Liver (tissue), 9 donors: ENCODE results near the gene DPYD. TPM values are rescaled to one million over a fixed set of nuclear protein-coding genes. Genes with fewer than 3 reads are reported as not detected.

Source experiments
- DNase-seq: peaks from one replicate; pipeline ENCODE4 v3.0.0-alpha.2; 2017; ENCODE audit warnings: low spot score
- H3K27ac ChIP-seq, 2 donors: one replicate each; pipeline ENCODE4 v1.7.0; 2013; ENCODE audit warnings: inconsistent platforms in 2 of 2, low read length in 2 of 2, control low read depth in 1 of 2, low read depth in 1 of 2, mild to moderate bottlenecking in 1 of 2
- H3K27me3 ChIP-seq, 4 donors: one replicate each; pipeline versions ENCODE4 v1.6.1 to v1.7.0; 2013; ENCODE audit warnings: low read length in 3 of 4, inconsistent platforms in 1 of 4, mild to moderate bottlenecking in 1 of 4, moderate library complexity in 1 of 4; ENCODE audit not compliant: control insufficient read depth in 4 of 4, insufficient read depth in 4 of 4
- H3K36me3 ChIP-seq, 4 donors: one replicate each; pipeline versions ENCODE4 v1.6.1 to v1.7.0; 2013; ENCODE audit warnings: low read length in 3 of 4, mild to moderate bottlenecking in 3 of 4, low read depth in 1 of 4, moderate library complexity in 1 of 4; ENCODE audit not compliant: control insufficient read depth in 4 of 4, insufficient read depth in 3 of 4
- H3K4me1 ChIP-seq, 4 donors: one replicate each; pipeline versions ENCODE4 v1.6.1 to v1.7.0; 2013; ENCODE audit warnings: low read length in 3 of 4, mild to moderate bottlenecking in 3 of 4, moderate library complexity in 1 of 4; ENCODE audit not compliant: control insufficient read depth in 4 of 4, insufficient read depth in 4 of 4
- H3K4me3 ChIP-seq, 3 donors: one replicate each; pipeline versions ENCODE4 v1.6.1 to v1.7.0; 2013; ENCODE audit warnings: low read length in 3 of 3, control low read depth in 1 of 3, low read depth in 1 of 3, mild to moderate bottlenecking in 1 of 3
- H3K9ac ChIP-seq, 2 donors: one replicate each; pipeline ENCODE4 v1.7.0; 2013; ENCODE audit warnings: low read length in 2 of 2, mild to moderate bottlenecking in 2 of 2, moderate library complexity in 2 of 2, control low read depth in 1 of 2, low read depth in 1 of 2
- H3K9me3 ChIP-seq, 4 donors: one replicate each; pipeline versions ENCODE4 v1.6.1 to v1.7.0; 2013; ENCODE audit warnings: low read length in 3 of 4; ENCODE audit not compliant: control insufficient read depth in 4 of 4
- EGR1 ChIP-seq, 2 donors: IDR thresholded peaks; 2 replicates each; pipeline ENCODE4 v1.6.1; 2016 to 2018; ENCODE audit warnings: antibody characterized with exemption in 2 of 2, low read depth in 2 of 2
- FOXA2 ChIP-seq: IDR thresholded peaks from 2 replicates; pipeline ENCODE4 v1.6.1; 2016; ENCODE audit warnings: antibody characterized with exemption
- HNF4A ChIP-seq, 2 donors: conservative IDR thresholded peaks; 2 replicates each; pipeline ENCODE4 v1.6.1; 2016; ENCODE audit warnings: antibody characterized with exemption in 2 of 2, mild to moderate bottlenecking in 2 of 2
- HNF4G ChIP-seq: IDR thresholded peaks from 2 replicates; pipeline ENCODE4 v1.6.1; 2016; ENCODE audit warnings: antibody characterized with exemption
- JUND ChIP-seq, 2 donors: IDR thresholded peaks; 2 replicates each; pipeline ENCODE4 v1.6.1; 2016; ENCODE audit warnings: antibody characterized with exemption in 2 of 2
- NR2F2 ChIP-seq: IDR thresholded peaks from 2 replicates; pipeline ENCODE4 v1.6.1; 2016; ENCODE audit warnings: antibody characterized with exemption
- RAD21 ChIP-seq, 2 donors: IDR thresholded peaks; 2 replicates each; pipeline ENCODE4 v1.6.1; 2016; ENCODE audit warnings: antibody characterized with exemption in 2 of 2, mild to moderate bottlenecking in 2 of 2
- RXRA ChIP-seq, 2 donors: IDR thresholded peaks; 2 replicates each; pipeline ENCODE4 v1.6.1; 2017 to 2018; ENCODE audit warnings: antibody characterized with exemption in 2 of 2, mild to moderate bottlenecking in 1 of 2
- SP1 ChIP-seq: IDR thresholded peaks from 2 replicates; pipeline ENCODE4 v1.6.1; 2018; ENCODE audit warnings: antibody characterized with exemption, mild to moderate bottlenecking
- TAF1 ChIP-seq: conservative IDR thresholded peaks from 2 replicates; pipeline ENCODE4 v1.6.1; 2016; ENCODE audit warnings: antibody characterized with exemption, mild to moderate bottlenecking
- YY1 ChIP-seq: IDR thresholded peaks from 2 replicates; pipeline ENCODE4 v1.6.1; 2016; ENCODE audit warnings: antibody characterized with exemption, mild to moderate bottlenecking
- WGBS: extraction: QIAGEN DNeasy Blood & Tissue Kit; methylation state at CpG from one replicate; pipeline ENCODE4 v1.1.7; 2013; 5-methylcytosine and 5-hydroxymethylcytosine counted together
- polyA plus RNA-seq, 2 donors: library from polyadenylated mRNA; stranded (reverse) in 1 of 2; unstranded in 1 of 2; fragments of 200-250 nt in 1 of 2; fragments of >200 nt in 1 of 2; fragmentation: Nextera tagmentation in 1 of 2; extraction: Ambion mirVana in 1 of 2; gene quantifications; one replicate each; pipeline versions ENCODE4 v1.2.1 to v1.2.3, GENCODE V29; 2013 to 2015
- total RNA-seq, 2 donors: library from RNA; depleted of rRNA; stranded (reverse); fragments of >200 nt; gene quantifications; one replicate each; pipeline ENCODE4 v1.2.3, GENCODE V29; 2014
- TF ChIP-seq, protein P1 (sequence below): IDR thresholded peaks from 2 replicates; pipeline ENCODE4 v1.6.1; 2016; ENCODE audit warnings: antibody characterized with exemption
- TF ChIP-seq, protein P2 (sequence below): IDR thresholded peaks from 2 replicates; pipeline ENCODE4 v1.6.1; 2016; ENCODE audit warnings: antibody characterized with exemption, mild to moderate bottlenecking
- TF ChIP-seq, protein P3 (sequence below): IDR thresholded peaks from 2 replicates; pipeline ENCODE4 v1.6.1; 2016; ENCODE audit warnings: antibody characterized with exemption
- TF ChIP-seq, protein P4 (sequence below): IDR thresholded peaks from 2 replicates; pipeline ENCODE4 v1.6.1; 2016; ENCODE audit warnings: antibody characterized with exemption
- TF ChIP-seq, protein P5 (sequence below): fragments of 150-350 bp; IDR thresholded peaks from 2 replicates; pipeline ENCODE4 v1.5.1; 2017; ENCODE audit warnings: improper control_type of control experiment, low read depth, low read length; ENCODE audit not compliant: missing input control
- donor health status: healthy.
- donor health status: healthy.
- donor health status: healthy.
- donor health status: healthy.
- donor health status: healthy.

The DPYD gene
- total and polyA plus RNA-seq, 4 donors, result 16.2 to 142 (median 47.0) TPM

DNA sequence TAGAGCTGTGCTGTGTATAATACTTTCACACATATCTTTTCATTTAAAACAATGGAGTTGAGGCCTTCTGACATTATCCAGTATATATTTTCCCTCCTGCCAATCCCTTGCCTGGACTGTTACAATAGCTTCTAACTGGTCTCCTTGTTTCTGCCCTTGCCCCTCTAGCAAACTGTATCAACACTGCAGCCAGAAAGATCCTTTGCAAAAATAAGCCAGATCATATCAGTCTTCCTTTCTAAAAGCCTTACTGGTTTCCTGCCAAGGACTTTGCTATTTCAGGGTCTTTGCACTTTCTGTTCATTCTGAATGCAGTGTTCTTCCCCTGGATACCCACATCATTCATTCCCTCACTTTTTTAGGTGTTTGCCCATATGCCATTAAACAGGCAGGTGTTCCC, 829.2 kb downstream of the DPYD start:
- no peak overlapping the region for H3K4me3 ChIP-seq

DNA sequence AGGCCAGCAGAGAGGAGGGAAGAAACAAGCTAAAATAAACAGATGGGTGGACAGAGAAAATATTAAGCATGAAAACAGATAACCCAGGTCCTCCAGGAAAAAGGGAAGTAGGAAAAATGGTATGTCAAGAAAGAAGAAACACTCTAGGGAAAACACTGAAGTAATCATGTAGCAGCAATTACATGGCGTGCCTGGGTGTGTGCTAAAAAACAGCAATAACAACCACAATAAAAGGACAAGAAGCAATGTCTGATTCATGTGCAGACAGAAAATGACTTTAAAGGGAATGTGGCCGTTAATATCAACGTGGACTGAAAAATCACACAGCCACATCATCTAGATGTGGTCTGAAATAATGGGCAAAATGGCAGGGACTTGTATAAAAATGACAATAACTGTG, 829.6 kb downstream of the DPYD start:
- WGBS, result 82% methylated on average over 3 of the region's 3 CpGs
- DNase-seq, result no peak
- no peaks in the 10 kb centered on the region for H3K9me3 ChIP-seq
- no peak overlapping the region for H3K4me3 ChIP-seq
- H3K27ac ChIP-seq, result no peak overlapping the region
- H3K9ac ChIP-seq, result no peak overlapping the region
- peaks cover 0 to 3% (median 0%) of the 10 kb centered on the region in 4 donors for H3K36me3 ChIP-seq
- H3K4me1 ChIP-seq, result no peaks in the 10 kb centered on the region
- H3K27me3 ChIP-seq, result no peaks in the 10 kb centered on the region
- TF ChIP-seq, protein P1, sequence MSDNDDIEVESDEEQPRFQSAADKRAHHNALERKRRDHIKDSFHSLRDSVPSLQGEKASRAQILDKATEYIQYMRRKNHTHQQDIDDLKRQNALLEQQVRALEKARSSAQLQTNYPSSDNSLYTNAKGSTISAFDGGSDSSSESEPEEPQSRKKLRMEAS, result no peak
- TF ChIP-seq, protein P2, sequence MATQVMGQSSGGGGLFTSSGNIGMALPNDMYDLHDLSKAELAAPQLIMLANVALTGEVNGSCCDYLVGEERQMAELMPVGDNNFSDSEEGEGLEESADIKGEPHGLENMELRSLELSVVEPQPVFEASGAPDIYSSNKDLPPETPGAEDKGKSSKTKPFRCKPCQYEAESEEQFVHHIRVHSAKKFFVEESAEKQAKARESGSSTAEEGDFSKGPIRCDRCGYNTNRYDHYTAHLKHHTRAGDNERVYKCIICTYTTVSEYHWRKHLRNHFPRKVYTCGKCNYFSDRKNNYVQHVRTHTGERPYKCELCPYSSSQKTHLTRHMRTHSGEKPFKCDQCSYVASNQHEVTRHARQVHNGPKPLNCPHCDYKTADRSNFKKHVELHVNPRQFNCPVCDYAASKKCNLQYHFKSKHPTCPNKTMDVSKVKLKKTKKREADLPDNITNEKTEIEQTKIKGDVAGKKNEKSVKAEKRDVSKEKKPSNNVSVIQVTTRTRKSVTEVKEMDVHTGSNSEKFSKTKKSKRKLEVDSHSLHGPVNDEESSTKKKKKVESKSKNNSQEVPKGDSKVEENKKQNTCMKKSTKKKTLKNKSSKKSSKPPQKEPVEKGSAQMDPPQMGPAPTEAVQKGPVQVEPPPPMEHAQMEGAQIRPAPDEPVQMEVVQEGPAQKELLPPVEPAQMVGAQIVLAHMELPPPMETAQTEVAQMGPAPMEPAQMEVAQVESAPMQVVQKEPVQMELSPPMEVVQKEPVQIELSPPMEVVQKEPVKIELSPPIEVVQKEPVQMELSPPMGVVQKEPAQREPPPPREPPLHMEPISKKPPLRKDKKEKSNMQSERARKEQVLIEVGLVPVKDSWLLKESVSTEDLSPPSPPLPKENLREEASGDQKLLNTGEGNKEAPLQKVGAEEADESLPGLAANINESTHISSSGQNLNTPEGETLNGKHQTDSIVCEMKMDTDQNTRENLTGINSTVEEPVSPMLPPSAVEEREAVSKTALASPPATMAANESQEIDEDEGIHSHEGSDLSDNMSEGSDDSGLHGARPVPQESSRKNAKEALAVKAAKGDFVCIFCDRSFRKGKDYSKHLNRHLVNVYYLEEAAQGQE, result no peak
- TF ChIP-seq HNF4G, result no peak
- TF ChIP-seq, protein P3, sequence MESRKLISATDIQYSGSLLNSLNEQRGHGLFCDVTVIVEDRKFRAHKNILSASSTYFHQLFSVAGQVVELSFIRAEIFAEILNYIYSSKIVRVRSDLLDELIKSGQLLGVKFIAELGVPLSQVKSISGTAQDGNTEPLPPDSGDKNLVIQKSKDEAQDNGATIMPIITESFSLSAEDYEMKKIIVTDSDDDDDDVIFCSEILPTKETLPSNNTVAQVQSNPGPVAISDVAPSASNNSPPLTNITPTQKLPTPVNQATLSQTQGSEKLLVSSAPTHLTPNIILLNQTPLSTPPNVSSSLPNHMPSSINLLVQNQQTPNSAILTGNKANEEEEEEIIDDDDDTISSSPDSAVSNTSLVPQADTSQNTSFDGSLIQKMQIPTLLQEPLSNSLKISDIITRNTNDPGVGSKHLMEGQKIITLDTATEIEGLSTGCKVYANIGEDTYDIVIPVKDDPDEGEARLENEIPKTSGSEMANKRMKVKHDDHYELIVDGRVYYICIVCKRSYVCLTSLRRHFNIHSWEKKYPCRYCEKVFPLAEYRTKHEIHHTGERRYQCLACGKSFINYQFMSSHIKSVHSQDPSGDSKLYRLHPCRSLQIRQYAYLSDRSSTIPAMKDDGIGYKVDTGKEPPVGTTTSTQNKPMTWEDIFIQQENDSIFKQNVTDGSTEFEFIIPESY, result no peak
- TF ChIP-seq, protein P4, sequence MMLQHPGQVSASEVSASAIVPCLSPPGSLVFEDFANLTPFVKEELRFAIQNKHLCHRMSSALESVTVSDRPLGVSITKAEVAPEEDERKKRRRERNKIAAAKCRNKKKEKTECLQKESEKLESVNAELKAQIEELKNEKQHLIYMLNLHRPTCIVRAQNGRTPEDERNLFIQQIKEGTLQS, result no peak
- TF ChIP-seq FOXA2, result no peak
- TF ChIP-seq NR2F2, result no peak

More for the DNA sequence above, 829.2 kb downstream of the DPYD start:
- DNase-seq, result no peak
- H3K27ac ChIP-seq, result no peak overlapping the region
- H3K36me3 ChIP-seq, result peaks cover 0 to 7% (median 0%) of the 10 kb centered on the region in 4 donors
- no peaks in the 10 kb centered on the region for H3K27me3 ChIP-seq
- no peaks in the 10 kb centered on the region for H3K4me1 ChIP-seq
- H3K9ac ChIP-seq, result no peak overlapping the region
- TF ChIP-seq, protein P5, sequence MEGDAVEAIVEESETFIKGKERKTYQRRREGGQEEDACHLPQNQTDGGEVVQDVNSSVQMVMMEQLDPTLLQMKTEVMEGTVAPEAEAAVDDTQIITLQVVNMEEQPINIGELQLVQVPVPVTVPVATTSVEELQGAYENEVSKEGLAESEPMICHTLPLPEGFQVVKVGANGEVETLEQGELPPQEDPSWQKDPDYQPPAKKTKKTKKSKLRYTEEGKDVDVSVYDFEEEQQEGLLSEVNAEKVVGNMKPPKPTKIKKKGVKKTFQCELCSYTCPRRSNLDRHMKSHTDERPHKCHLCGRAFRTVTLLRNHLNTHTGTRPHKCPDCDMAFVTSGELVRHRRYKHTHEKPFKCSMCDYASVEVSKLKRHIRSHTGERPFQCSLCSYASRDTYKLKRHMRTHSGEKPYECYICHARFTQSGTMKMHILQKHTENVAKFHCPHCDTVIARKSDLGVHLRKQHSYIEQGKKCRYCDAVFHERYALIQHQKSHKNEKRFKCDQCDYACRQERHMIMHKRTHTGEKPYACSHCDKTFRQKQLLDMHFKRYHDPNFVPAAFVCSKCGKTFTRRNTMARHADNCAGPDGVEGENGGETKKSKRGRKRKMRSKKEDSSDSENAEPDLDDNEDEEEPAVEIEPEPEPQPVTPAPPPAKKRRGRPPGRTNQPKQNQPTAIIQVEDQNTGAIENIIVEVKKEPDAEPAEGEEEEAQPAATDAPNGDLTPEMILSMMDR, result no peak
- TF ChIP-seq, protein P3, result no peak
- TF ChIP-seq EGR1 (IDR thresholded peaks at IDR 0.05; ENCODE audit: low read depth in 2 of 2), result no peak
- TF ChIP-seq YY1, result no peak
- no peak for TF ChIP-seq FOXA2
- no peak for TF ChIP-seq RXRA (IDR thresholded peaks at IDR 0.05)
- TF ChIP-seq SP1, result no peak
- TF ChIP-seq RAD21 (IDR thresholded peaks at IDR 0.05), result no peak
- TF ChIP-seq, protein P1, result no peak
- TF ChIP-seq, protein P2, result no peak
- TF ChIP-seq JUND (IDR thresholded peaks at IDR 0.05), result no peak
- TF ChIP-seq TAF1, result no peak
- no peak for TF ChIP-seq HNF4A (conservative IDR thresholded peaks at IDR 0.05)
- H3K9me3 ChIP-seq, result no peaks in the 10 kb centered on the region
